Measurements from ENCODE around the gene PRKCD.

DNA sequence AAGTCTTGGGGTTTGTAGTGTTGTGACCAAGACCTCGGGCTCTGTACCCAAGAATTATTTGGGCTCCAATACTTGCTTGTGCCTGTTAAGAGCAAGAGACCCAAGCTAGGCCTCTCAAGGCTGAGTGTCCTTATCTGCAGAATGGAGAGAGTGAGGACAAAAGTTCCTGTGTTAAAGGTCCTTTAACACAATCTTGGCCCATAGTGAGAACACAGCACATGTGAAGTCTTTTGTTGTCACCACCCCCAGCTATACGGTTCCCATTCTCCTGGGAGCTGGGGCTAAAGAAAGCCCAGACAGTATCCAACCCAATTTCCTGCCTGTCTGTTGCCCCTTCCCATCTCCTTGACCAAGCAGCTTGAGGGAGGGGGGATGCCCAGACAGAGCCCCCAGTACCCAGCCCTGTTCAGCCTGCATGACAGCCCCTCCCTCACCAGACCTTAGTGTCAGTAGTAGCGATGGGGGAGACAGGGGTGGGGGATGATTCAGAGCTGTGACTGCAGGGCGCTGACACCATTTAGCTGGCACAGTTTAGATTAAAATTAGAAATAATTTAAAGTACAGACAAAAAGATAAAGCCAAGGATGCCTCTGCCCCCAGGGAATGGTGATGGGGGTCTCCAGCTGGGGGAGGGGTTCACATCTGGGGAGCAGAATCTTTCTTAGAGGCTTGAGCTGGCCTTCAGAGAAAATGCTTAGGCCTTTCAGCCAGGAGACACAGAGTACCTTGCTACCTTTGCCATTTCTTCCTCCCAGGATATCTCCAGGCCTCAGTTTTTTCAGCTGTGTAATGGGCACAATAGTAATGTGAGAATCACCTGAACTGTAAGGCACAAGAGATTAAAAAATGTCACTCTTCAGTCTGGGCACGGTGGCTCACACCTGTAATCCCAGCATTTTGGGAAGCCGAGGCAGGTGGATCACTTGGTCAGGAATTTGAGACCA lies 2.7 kb downstream of the PRKCD start:
- TF ChIP-seq, protein P1, sequence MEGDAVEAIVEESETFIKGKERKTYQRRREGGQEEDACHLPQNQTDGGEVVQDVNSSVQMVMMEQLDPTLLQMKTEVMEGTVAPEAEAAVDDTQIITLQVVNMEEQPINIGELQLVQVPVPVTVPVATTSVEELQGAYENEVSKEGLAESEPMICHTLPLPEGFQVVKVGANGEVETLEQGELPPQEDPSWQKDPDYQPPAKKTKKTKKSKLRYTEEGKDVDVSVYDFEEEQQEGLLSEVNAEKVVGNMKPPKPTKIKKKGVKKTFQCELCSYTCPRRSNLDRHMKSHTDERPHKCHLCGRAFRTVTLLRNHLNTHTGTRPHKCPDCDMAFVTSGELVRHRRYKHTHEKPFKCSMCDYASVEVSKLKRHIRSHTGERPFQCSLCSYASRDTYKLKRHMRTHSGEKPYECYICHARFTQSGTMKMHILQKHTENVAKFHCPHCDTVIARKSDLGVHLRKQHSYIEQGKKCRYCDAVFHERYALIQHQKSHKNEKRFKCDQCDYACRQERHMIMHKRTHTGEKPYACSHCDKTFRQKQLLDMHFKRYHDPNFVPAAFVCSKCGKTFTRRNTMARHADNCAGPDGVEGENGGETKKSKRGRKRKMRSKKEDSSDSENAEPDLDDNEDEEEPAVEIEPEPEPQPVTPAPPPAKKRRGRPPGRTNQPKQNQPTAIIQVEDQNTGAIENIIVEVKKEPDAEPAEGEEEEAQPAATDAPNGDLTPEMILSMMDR (conservative IDR thresholded peaks at IDR 0.05 in 1 of 2, IDR thresholded peaks at IDR 0.05 in 1 of 2; ENCODE audit: extremely low read depth in 1 of 2, insufficient read depth in 1 of 2, low read depth in 1 of 2, low read length in 2 of 2), result no peak
- TF ChIP-seq EZH2 (IDR thresholded peaks at IDR 0.05; ENCODE audit: borderline replicate concordance, low read length), result no peak

Measured in mammary epithelial cell (primary cell).